Mesenteric fat pad (tissue), 1 donor: ENCODE results near the gene PITX3. TPM values are rescaled to one million over a fixed set of nuclear protein-coding genes. Genes with fewer than 3 reads are reported as not detected.

ENCODE experiments used
- DNase-seq: peaks from one replicate; pipeline ENCODE4 v3.0.0-alpha.2; 2020; ENCODE audit warnings: low spot score
- long read RNA-seq: library from polyadenylated mRNA; unstranded; transcript quantifications from one replicate; pipeline ENCODE4 v2.0.0, GENCODE V29; 2020
- total RNA-seq: library from RNA; stranded (reverse); fragmentation: NEBNext Ultra II Directional; extraction: Animal tissue kit (Norgen Biotek cat#: 25700); gene quantifications from one replicate; pipeline ENCODE4 v1.2.1, GENCODE V29; 2021
- donor health status: DM: yes; HTN: yes; CAD: no.

The PITX3 gene
- not detected for total RNA-seq
- long read RNA-seq: 0 reads

GRCh38 chr10:102241444-102242117 lies at the start of gene PITX3:
Gene PITX3 (minus strand): TSS chr10:102241512. CDS start chr10:102232080, 9,432 bp downstream.
- DNase-seq: peak; percentile 94

GRCh38 chr10:102289840-102290239 lies 48.5 kb upstream of the PITX3 start:
- no peak for DNase-seq

- DNase-seq: no peak
Measured at GRCh38 chr10:102289356-102289755, 48.0 kb upstream of the PITX3 start.

- DNase-seq: no peak
Measured at GRCh38 chr10:102287991-102288390, 46.7 kb upstream of the PITX3 start.

- no peak for DNase-seq
Measured at GRCh38 chr10:102287538-102287937, 46.2 kb upstream of the PITX3 start.

- no peak for DNase-seq
Measured at GRCh38 chr10:102286216-102286615, 44.9 kb upstream of the PITX3 start.

GRCh38 chr10:102285133-102285532 lies 43.8 kb upstream of the PITX3 start:
- no peak for DNase-seq

GRCh38 chr10:102284531-102284930 lies 43.2 kb upstream of the PITX3 start:
- DNase-seq: no peak

- DNase-seq: no peak
Measured at GRCh38 chr10:102283890-102284289, 42.6 kb upstream of the PITX3 start.

- no peak for DNase-seq
Measured at GRCh38 chr10:102283488-102283887, 42.2 kb upstream of the PITX3 start.

GRCh38 chr10:102281102-102281487 lies 39.8 kb upstream of the PITX3 start:
- DNase-seq: no peak

- DNase-seq: no peak
Measured at GRCh38 chr10:102280397-102281101, 39.2 kb upstream of the PITX3 start.

GRCh38 chr10:102279104-102279503 lies 37.8 kb upstream of the PITX3 start:
- no peak for DNase-seq

GRCh38 chr10:102275343-102275742 lies 34.0 kb upstream of the PITX3 start:
- DNase-seq: no peak

GRCh38 chr10:102274062-102274461 lies 32.8 kb upstream of the PITX3 start:
- no peak for DNase-seq

GRCh38 chr10:102269017-102269416 lies 27.7 kb upstream of the PITX3 start:
- no peak for DNase-seq

- DNase-seq: no peak
Measured at GRCh38 chr10:102268375-102268888, 27.1 kb upstream of the PITX3 start.

- no peak for DNase-seq
Measured at GRCh38 chr10:102267748-102268147, 26.4 kb upstream of the PITX3 start.

GRCh38 chr10:102266670-102267069 lies 25.4 kb upstream of the PITX3 start:
- no peak for DNase-seq

- DNase-seq: no peak
Measured at GRCh38 chr10:102264371-102264770, 23.1 kb upstream of the PITX3 start.

GRCh38 chr10:102262744-102263370 lies 21.5 kb upstream of the PITX3 start:
- DNase-seq: no peak

GRCh38 chr10:102261842-102262241 lies 20.5 kb upstream of the PITX3 start:
- DNase-seq: no peak
